GM04503 (cell line): ENCODE results near the gene MTHFD2L.
"Not testable (repeated sequence)": the region's sequence is repeated elsewhere in the genome, so short reads cannot be mapped to it uniquely, and the experiment has no call there.

Experiments
- DNase-seq: peaks from one replicate; pipeline ENCODE4 v3.0.0-alpha.2; 2012; ENCODE audit warnings: low read depth

MTHFD2L gene

DNA sequence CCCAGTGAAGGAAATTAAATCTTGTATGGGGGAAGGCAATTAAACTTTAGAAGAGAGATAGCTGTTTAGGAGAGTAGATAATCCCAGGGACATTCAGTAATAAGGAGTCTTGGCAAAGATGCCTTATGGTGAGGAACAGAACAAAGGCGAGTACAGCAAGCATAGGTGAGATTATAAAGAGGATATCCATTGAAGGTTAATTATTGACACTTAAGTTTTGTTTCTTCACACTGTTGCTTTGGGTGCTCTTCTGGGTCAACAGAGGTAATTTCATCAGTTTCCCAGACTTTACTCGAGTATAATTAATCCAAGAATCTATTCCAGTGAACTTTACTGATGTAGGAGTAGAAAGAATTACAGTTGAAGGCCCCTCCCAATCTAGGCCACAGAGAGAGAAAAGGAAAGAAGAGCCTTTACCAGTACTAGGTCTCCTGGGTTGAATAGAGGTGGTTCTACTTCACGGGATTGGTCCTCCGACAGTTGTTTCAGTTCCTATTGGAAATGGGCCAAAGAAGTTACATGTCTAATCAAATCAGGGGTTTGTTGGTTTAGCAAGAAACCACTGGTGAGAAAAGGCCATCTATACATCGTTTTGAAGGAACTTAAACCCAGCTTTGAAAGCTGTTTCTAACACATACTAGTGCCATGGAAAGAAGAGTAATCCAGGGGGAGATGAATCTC lies 177.6 kb downstream of the MTHFD2L start:
- DNase-seq: no peak

DNA sequence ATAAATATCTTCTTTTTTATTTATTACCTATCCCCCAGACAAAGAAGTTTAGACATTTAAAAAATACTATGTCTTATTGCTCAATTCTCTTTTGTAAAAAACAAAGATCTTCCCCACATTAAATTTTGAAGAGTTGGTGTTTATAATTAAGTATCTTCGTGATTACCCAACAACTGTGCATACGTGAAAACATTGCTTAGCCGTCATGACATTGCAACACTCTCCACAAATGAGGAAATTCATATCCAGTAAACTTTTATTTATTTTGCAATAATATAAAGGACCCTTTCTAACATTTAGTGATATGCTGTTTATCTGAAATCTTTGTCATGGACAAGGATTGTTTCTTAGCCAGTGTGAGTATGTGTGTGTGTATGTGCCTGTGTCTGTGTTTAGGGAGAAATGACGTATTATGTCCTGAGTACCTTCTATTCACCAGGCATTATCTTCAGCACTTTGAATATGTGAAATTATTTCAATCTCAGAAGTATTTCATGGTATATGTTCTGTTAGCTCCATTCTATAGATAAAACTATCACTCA lies 180.9 kb downstream of the MTHFD2L start:
- DNase-seq: no peak

DNA sequence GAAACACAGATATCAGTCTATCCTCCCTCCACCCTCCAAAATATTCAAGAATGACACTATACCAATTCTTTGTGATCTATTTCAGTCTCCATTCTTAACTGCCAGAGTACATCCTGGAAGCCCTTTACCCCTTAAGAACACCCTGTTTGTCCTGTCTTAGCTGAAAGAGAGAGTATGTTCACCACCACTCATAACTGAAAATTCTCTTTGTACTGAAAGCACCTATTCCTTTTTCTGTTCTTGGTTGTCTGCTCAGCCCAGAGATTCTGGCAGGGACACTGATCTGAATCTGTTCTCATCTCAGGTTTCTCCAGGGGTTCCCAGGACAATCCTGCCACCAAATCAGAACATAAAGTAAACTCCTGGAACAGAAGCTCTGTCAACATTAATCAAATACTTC lies 181.6 kb downstream of the MTHFD2L start:
- DNase-seq: no peak

DNA sequence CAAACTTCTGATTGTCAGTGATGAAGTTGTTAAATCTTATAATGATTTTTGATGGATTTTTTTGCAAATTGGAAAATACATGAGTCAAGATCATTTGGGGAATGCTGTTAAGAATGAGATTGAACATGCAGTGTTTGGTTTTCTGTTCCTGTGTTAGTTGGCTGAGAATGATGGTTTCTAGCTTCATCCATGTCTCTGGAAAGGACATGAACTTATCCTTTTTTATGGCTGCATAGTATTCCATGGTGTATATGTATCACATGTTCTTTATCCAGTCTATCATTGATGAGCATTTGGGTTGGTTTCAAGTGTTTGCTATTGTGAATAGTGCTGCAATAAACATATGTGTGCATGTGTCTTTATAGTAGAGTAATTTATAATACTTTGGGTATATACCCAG lies 182.5 kb downstream of the MTHFD2L start:
- DNase-seq: not testable (repeated sequence)

DNA sequence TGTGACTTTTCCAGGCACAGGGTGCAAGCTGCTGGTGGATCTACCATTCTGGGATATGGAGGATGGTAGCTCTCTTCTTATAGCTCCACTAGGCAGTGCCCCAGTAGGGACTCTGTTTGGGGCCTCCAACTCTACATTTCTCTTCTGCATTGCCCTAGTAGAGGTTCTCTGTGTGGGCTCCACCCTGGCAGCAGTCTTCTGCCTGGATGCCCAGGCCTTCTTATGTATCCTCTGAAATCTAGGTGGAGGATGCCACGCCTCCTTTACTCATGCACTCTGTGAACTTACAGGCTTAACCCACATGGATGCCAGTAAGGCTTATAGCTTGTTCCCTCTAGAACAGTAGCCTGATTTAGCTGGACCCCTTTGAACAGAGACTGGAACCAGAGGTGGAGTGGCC lies 186.1 kb downstream of the MTHFD2L start:
- DNase-seq: no peak
